Rectal smooth muscle tissue (tissue), 1 donor: ENCODE data around the gene EMILIN2.

Experiments used
- H3K27ac ChIP-seq: one replicate; pipeline ENCODE4 v1.7.0; 2013; ENCODE audit warnings: low read depth, low read length, inconsistent platforms
- H3K27me3 ChIP-seq: one replicate; pipeline ENCODE4 v1.7.0; 2013; ENCODE audit warnings: low read length; ENCODE audit not compliant: control insufficient read depth, insufficient read depth
- H3K36me3 ChIP-seq: one replicate; pipeline ENCODE4 v1.7.0; 2013; ENCODE audit warnings: low read length; ENCODE audit not compliant: control insufficient read depth, insufficient read depth
- H3K4me1 ChIP-seq: one replicate; pipeline ENCODE4 v1.7.0; 2013; ENCODE audit warnings: low read length; ENCODE audit not compliant: control insufficient read depth, insufficient read depth
- H3K4me3 ChIP-seq: one replicate; pipeline ENCODE4 v1.7.0; 2013; ENCODE audit warnings: low read length
- H3K9ac ChIP-seq: one replicate; pipeline ENCODE4 v1.7.0; 2013; ENCODE audit warnings: low read length

The EMILIN2 gene

GRCh38 chr18:2935438-2936192 is 88.8 kb downstream of the EMILIN2 start:
- H3K4me1 ChIP-seq: no peaks in the 10 kb centered on the region
- H3K27ac ChIP-seq: no peak overlapping the region
- no peaks in the 10 kb centered on the region for H3K27me3 ChIP-seq
- H3K9ac ChIP-seq: no peak overlapping the region
- H3K36me3 ChIP-seq: peaks cover 7% of the 10 kb centered on the region
- H3K4me3 ChIP-seq: no peak overlapping the region

DNA sequence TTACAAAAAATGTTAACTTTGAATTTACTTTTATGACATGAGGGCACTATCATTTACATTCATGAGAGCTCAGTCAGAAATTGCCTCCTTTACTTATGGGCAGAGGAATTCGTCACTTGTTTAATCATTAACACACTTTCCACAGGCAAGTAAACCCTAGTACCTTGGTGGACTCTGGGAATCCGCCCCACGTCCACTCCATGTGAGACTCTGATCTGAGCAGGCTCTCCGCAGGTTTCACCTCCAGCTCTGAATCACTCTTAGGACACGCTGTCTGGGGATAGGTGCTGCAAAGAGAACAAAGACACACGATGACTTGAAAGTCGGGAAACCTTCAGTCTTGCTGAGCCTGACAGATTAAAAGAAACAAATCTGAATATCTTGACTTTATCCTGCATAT is 92.5 kb downstream of the EMILIN2 start:
- H3K36me3 ChIP-seq: peaks cover 2% of the 10 kb centered on the region
- no peak overlapping the region for H3K9ac ChIP-seq

GRCh38 chr18:2948038-2948437 is 101.2 kb downstream of the EMILIN2 start:
- Histone ChIP-seq H3K27me3 (no peaks in the 10 kb centered on the region), H3K9ac (no peak overlapping the region), H3K4me1 (peaks cover 3% of the 10 kb centered on the region), H3K27ac (no peak overlapping the region), H3K36me3 (peaks cover 6% of the 10 kb centered on the region), H3K4me3 (no peak overlapping the region)

More for the DNA sequence above, 92.5 kb downstream of the EMILIN2 start:
- Histone ChIP-seq H3K4me1 (no peaks in the 10 kb centered on the region), H3K4me3 (no peak overlapping the region), H3K27ac (no peak overlapping the region), H3K27me3 (no peaks in the 10 kb centered on the region)

DNA sequence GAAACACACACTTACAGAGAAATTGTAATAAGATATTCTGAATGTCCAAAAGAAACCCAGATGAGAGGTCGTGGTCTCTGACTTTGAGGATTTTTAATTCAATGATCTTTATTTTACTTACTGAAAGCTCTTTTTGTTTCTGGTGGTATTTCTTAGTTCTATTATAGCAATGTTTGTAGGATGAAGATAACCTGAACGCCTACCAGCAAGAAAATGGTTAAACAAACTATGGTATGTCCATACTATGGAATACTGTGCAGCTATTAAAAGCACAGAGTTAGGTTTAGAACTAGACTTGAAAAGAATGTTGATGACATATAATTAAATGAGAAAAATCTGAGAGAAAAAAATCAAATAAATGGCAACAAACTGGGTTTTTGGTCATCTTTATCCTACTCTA is 105.8 kb downstream of the EMILIN2 start:
- Histone ChIP-seq H3K36me3 (peaks cover 6% of the 10 kb centered on the region), H3K27ac (no peak overlapping the region), H3K4me1 (peaks cover 3% of the 10 kb centered on the region), H3K4me3 (no peak overlapping the region), H3K27me3 (no peaks in the 10 kb centered on the region), H3K9ac (no peak overlapping the region)

GRCh38 chr18:2953935-2954653 is 107.3 kb downstream of the EMILIN2 start:
- H3K4me3 ChIP-seq: no peak overlapping the region
- H3K27ac ChIP-seq: no peak overlapping the region
- H3K36me3 ChIP-seq: peaks cover 6% of the 10 kb centered on the region
- no peak overlapping the region for H3K9ac ChIP-seq
- H3K4me1 ChIP-seq: no peaks in the 10 kb centered on the region
- no peaks in the 10 kb centered on the region for H3K27me3 ChIP-seq

DNA sequence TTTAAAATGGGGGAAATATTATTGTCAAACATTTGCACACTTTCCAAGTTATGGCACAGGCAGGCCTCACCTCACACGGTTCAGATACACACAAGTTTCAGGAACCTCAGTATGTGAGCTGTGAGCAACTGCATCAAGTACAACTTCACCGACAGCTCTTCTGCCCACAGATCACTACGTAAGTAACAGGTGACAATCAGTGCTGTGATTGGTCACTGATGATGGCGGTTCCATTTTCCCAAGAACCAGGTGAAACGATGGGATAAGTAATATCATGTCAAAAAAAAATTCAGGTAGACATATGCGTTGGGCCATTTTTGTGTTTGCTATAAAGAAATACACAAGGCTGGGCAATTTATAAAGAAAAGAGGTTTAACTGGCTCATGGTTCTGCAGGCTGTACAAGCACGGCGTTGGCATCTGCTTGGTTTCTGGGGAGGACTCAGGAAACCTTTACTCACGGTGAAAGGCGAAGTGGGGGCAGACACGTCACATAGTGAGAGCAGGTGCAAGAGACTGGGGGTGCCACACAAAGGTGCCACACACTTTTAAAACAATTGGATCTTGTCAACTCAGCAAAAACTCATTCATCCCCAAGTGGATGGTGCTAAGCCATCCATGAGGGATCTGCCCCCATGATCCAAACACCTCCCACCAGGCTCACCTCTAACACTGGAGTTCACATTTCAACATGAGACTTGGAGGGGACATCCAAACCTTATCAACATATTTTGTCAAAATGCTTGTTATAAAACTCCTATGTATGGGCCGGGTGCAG is 108.3 kb downstream of the EMILIN2 start:
- Histone ChIP-seq H3K36me3 (peaks cover 6% of the 10 kb centered on the region), H3K27me3 (no peaks in the 10 kb centered on the region), H3K9ac (no peak overlapping the region), H3K4me3 (no peak overlapping the region), H3K4me1 (no peaks in the 10 kb centered on the region), H3K27ac (no peak overlapping the region)

DNA sequence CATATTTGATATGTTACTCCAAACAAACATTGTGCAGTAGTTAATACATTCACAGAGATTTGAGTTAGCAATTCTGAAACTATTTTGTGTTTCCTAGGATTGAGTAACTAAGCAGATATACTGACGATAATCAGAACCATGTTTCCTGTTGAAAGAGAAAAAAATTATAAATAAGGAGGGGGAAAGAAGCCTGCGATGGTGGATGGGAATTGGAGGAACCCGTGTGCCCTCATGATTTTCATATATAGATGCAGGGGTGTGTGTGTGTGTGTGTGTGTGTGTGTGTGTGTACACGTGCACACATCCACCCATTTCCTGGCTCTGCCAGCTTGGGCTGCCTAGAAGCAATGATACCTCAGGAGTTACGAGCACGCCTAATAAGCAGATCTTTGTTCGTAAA is 109.2 kb downstream of the EMILIN2 start:
- Histone ChIP-seq H3K4me1 (no peaks in the 10 kb centered on the region), H3K9ac (no peak overlapping the region), H3K36me3 (peaks cover 4% of the 10 kb centered on the region), H3K4me3 (no peak overlapping the region), H3K27ac (no peak overlapping the region), H3K27me3 (no peaks in the 10 kb centered on the region)

- no peak overlapping the region for H3K27ac ChIP-seq
Observed at GRCh38 chr18:2958819-2959298, 112.1 kb downstream of the EMILIN2 start.

GRCh38 chr18:2959341-2959740 is 112.5 kb downstream of the EMILIN2 start:
- Histone ChIP-seq H3K9ac (no peak overlapping the region), H3K27me3 (no peaks in the 10 kb centered on the region), H3K4me3 (no peak overlapping the region), H3K36me3 (peaks cover 4% of the 10 kb centered on the region), H3K27ac (no peak overlapping the region), H3K4me1 (peaks cover 7% of the 10 kb centered on the region)

More at GRCh38 chr18:2958819-2959298, 112.1 kb downstream of the EMILIN2 start:
- H3K27me3 ChIP-seq: no peaks in the 10 kb centered on the region
- peaks cover 4% of the 10 kb centered on the region for H3K36me3 ChIP-seq
- H3K4me1 ChIP-seq: peaks cover 7% of the 10 kb centered on the region
- no peak overlapping the region for H3K9ac ChIP-seq
- H3K4me3 ChIP-seq: no peak overlapping the region

GRCh38 chr18:2960983-2961696 is 114.3 kb downstream of the EMILIN2 start:
- H3K36me3 ChIP-seq: no peaks in the 10 kb centered on the region
- H3K4me1 ChIP-seq: peaks cover 7% of the 10 kb centered on the region
- H3K27ac ChIP-seq: peak overlapping the region; percentile 57
- H3K4me3 ChIP-seq: no peak overlapping the region
- H3K27me3 ChIP-seq: no peaks in the 10 kb centered on the region
- H3K9ac ChIP-seq: no peak overlapping the region

GRCh38 chr18:2961821-2962220 is 115.0 kb downstream of the EMILIN2 start:
- H3K4me1 ChIP-seq: peaks cover 7% of the 10 kb centered on the region
- peak overlapping the region; percentile 57 for H3K27ac ChIP-seq
- no peaks in the 10 kb centered on the region for H3K36me3 ChIP-seq
- H3K4me3 ChIP-seq: no peak overlapping the region
- H3K9ac ChIP-seq: no peak overlapping the region
- H3K27me3 ChIP-seq: no peaks in the 10 kb centered on the region

GRCh38 chr18:2963048-2963447 is 116.2 kb downstream of the EMILIN2 start:
- Histone ChIP-seq H3K4me1 (peaks cover 7% of the 10 kb centered on the region), H3K27ac (no peak overlapping the region)

More at GRCh38 chr18:2963048-2963447, 116.2 kb downstream of the EMILIN2 start:
- no peak overlapping the region for H3K9ac ChIP-seq
- H3K36me3 ChIP-seq: no peaks in the 10 kb centered on the region
- H3K4me3 ChIP-seq: no peak overlapping the region
- no peaks in the 10 kb centered on the region for H3K27me3 ChIP-seq
